Neutrophil (primary cell): ENCODE results near the gene MGAT5B.

Experiments
- H3K27ac ChIP-seq: fragments of 200-600 bp; sonication (generic); 2 replicates; pipeline ENCODE4 v1.5.1; 2016; ENCODE audit warnings: mild to moderate bottlenecking, moderate library complexity
- H3K27me3 ChIP-seq: fragments of 200-600 bp; sonication (generic); 2 replicates; pipeline ENCODE4 v1.6.0; 2016; ENCODE audit warnings: mild to moderate bottlenecking
- H3K36me3 ChIP-seq: fragments of 200-600 bp; sonication (generic); 2 replicates; pipeline ENCODE4 v1.5.1; 2017
- H3K4me1 ChIP-seq, 2 experiments: fragments of 200-600 bp in 1 of 2; sonication (generic) in 1 of 2; 1 replicate in 1 of 2; 2 replicates in 1 of 2; pipeline versions ENCODE4 v1.5.1 to v1.6.1; 2013 to 2016; ENCODE audit warnings: low read depth in 1 of 2, low read length in 1 of 2, mild to moderate bottlenecking in 1 of 2, moderate library complexity in 1 of 2; ENCODE audit not compliant: control insufficient read depth in 1 of 2, insufficient read depth in 1 of 2
- H3K4me3 ChIP-seq, 2 experiments: fragments of 200-600 bp in 1 of 2; sonication (generic) in 1 of 2; 1 replicate in 1 of 2; 2 replicates in 1 of 2; pipeline ENCODE4 v1.5.1; 2013 to 2016; ENCODE audit warnings: low read depth in 1 of 2, low read length in 1 of 2, mild to moderate bottlenecking in 1 of 2, moderate library complexity in 1 of 2
- H3K9me3 ChIP-seq: fragments of 200-600 bp; sonication (generic); 2 replicates; pipeline ENCODE4 v1.5.1; 2016
- TF ChIP-seq, protein P1 (sequence below): fragments of 200-600 bp; sonication (generic); IDR thresholded peaks from 2 replicates; pipeline ENCODE4 v1.5.1; 2016; ENCODE audit warnings: antibody characterized with exemption

The MGAT5B gene

DNA sequence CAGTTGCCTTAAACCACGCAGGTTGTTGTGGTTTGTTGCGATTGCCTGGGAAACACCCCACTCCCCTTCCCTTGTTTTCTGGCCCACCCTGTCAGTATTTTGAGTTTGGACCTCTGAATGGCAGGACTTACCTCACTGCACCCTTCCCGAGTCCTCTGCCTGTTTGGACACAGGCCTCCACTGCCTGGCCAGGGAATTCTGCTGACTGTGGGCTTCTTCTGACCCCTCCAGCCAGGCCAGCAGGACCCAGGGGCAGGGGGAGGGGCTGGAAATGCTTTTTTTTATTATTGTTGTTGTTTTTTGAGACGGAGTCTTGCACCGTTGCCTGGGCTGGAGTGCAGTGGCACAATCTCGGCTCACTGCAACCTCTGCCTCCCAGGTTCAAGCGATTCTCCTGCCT, 4.2 kb upstream of the MGAT5B start:
- Histone ChIP-seq H3K4me3 (no peak overlapping the region), H3K36me3 (no peaks in the 10 kb centered on the region), H3K4me1 (peaks cover 0 to 4% of the 10 kb centered on the region in 2 experiments), H3K27ac (no peak overlapping the region), H3K27me3 (peaks cover 53% of the 10 kb centered on the region), H3K9me3 (no peaks in the 10 kb centered on the region)
- TF ChIP-seq, protein P1, sequence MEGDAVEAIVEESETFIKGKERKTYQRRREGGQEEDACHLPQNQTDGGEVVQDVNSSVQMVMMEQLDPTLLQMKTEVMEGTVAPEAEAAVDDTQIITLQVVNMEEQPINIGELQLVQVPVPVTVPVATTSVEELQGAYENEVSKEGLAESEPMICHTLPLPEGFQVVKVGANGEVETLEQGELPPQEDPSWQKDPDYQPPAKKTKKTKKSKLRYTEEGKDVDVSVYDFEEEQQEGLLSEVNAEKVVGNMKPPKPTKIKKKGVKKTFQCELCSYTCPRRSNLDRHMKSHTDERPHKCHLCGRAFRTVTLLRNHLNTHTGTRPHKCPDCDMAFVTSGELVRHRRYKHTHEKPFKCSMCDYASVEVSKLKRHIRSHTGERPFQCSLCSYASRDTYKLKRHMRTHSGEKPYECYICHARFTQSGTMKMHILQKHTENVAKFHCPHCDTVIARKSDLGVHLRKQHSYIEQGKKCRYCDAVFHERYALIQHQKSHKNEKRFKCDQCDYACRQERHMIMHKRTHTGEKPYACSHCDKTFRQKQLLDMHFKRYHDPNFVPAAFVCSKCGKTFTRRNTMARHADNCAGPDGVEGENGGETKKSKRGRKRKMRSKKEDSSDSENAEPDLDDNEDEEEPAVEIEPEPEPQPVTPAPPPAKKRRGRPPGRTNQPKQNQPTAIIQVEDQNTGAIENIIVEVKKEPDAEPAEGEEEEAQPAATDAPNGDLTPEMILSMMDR = no peak

DNA sequence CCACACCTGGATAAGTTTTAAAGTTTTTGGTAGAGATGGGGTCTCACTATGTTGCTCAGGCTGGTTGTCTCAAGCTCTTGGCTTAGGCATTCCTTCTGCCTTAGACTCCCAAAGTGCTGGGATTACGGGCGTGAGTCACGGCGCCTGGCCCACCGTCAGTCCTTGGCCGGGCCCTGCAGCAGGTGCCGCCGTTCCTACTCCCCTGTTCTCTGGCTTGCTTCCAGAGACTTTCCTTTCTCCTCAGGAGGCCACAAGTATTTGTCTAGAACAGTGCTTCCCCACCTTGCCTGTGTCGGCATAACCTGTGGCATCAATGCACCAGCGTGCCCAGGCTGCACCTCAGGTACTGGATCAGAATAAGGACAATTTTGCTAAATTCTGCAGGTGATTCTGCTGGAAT, 3.0 kb upstream of the MGAT5B start:
- Histone ChIP-seq H3K36me3 (no peaks in the 10 kb centered on the region), H3K4me1 (peaks cover 0 to 4% of the 10 kb centered on the region in 2 experiments), H3K4me3 (no peak overlapping the region), H3K9me3 (no peaks in the 10 kb centered on the region), H3K27ac (no peak overlapping the region), H3K27me3 (peaks cover 56% of the 10 kb centered on the region)
- TF ChIP-seq, protein P1 = no peak

DNA sequence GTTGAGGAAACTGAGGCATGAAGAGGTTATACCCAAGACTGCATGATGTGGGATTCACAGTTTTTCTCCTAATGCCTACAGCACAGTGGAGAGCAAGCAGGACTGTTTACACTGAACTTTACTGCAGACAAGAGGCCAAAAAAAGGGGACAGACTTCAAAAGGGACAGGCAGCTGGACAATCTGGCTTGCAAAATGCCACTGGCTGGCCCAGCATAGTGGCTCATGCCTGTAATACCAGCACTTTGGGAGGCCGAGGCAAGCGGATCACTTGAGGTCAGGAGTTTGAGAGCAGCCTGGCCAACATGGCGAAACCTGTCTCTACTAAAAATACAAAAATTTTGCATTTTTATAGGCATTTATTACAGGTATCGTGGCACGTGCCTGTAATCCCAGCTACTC, 2.0 kb upstream of the MGAT5B start:
- Histone ChIP-seq H3K27me3 (peaks cover 66% of the 10 kb centered on the region), H3K9me3 (no peaks in the 10 kb centered on the region), H3K36me3 (no peaks in the 10 kb centered on the region), H3K4me1 (peaks cover 0 to 4% of the 10 kb centered on the region in 2 experiments), H3K4me3 (no peak overlapping the region), H3K27ac (no peak overlapping the region)
- TF ChIP-seq, protein P1 = no peak

DNA sequence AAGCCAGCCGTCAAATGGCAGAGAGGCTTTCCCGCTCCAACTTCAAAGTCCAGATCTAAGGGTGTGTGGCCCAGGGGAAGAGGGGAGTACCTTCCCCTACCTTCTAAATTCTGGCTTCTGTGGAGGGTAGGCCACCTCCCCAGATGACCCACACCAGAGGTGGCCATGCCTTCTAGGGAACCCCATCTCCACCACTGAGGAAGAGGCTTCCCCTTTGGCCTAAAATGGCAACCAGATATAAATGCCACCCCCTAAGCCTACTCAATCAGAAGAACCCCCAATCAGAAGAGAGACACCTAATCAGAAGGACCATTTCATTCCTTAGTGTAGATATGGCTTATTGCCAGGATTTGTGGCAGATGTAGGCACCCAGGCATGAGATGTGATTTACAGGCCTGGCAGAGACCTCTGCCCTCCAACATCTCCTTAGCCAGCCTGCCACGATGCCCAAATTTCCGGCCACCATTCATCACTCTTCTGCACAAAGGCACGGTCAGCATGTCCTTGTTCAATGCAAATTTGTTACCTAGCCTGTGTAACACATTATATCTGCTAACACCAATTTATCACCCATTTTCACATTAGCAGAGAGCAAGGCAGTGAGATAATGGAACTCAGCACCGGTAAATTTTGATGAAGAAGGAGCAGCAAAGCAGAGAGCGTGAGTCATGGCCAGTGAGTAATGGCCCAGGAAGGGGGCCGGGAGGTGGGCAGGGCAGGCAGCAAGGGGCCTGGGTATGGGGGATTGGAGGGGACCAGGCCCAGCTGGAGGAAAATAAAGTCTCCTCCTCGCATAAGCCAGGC, 1.2 kb upstream of the MGAT5B start:
- TF ChIP-seq, protein P1 = no peak
- H3K9me3 ChIP-seq = no peaks in the 10 kb centered on the region

DNA sequence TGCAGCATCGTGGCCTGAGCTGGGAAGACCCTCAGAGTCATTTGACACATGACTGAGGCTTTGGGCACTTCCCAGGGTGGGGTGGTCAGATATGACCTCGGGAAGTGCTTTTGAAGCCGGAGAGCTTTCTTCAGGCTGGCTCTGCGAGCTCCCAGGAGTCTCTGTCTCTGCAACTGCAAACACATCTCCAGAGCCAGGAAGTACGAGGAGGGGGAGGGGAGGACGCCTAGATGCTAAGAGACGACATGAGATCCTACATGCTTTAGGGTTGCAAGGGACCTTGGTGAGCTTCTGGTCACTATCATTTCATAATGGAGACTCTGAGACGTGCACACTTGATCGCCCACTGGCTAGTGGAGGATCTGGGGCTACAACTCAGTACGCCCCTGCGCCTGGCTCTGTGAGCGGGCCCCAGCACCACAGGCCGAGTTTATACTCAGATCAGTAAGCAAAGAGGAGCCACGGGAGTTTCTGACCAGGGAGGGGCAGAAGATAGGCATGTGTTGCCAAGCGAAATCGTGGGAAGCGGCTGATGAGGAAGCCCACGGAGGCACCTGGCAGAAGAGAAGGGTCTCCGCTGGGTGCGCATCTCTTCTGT, 527 bp upstream of the MGAT5B start:
- H3K27me3 ChIP-seq = peaks cover 74% of the 10 kb centered on the region
- H3K9me3 ChIP-seq = no peaks in the 10 kb centered on the region
- H3K36me3 ChIP-seq = no peaks in the 10 kb centered on the region
- TF ChIP-seq, protein P1 = no peak
- peaks cover 0 to 4% of the 10 kb centered on the region in 2 experiments for H3K4me1 ChIP-seq
- no peak overlapping the region for H3K27ac ChIP-seq
- H3K4me3 ChIP-seq = no peak overlapping the region

More for the DNA sequence above, 1.2 kb upstream of the MGAT5B start:
- no peaks in the 10 kb centered on the region for H3K36me3 ChIP-seq
- no peak overlapping the region for H3K4me3 ChIP-seq
- peaks cover 67% of the 10 kb centered on the region for H3K27me3 ChIP-seq
- peaks cover 0 to 4% of the 10 kb centered on the region in 2 experiments for H3K4me1 ChIP-seq
- no peak overlapping the region for H3K27ac ChIP-seq
